AG04449 (cell line): Measurements from ENCODE around the gene TAF10.

ENCODE experiments used
- CTCF ChIA-PET: fragments of 350-600 bp; formaldehyde crosslinking; extraction: SDS; loops from one replicate; lab custom pipeline; 2021; ENCODE audit warnings: antibody characterized with exemption; lab: Yijun Ruan, JAX
- POLR2A ChIA-PET: fragments of 400-600, 350-600 bp; formaldehyde crosslinking; extraction: SDS; loops from one replicate; lab custom pipeline; 2020; ENCODE audit warnings: antibody characterized with exemption, inconsistent platforms; lab: Yijun Ruan, JAX
- DNase-seq: peaks from one replicate; pipeline ENCODE4 v3.0.0-alpha.2; 2010; ENCODE audit warnings: low read depth, low spot score
- H3K4me3 ChIP-seq: 2 replicates; pipeline ENCODE4 v1.5.1; 2011; ENCODE audit warnings: low read depth, mild to moderate bottlenecking, control low read depth, low read length
- CTCF ChIP-seq: IDR thresholded peaks from one replicate; pipeline ENCODE4 v1.5.1; 2011; ENCODE audit warnings: mild to moderate bottlenecking, moderate library complexity, low read length, control low read depth, inconsistent platforms; ENCODE audit not compliant: insufficient read depth; ENCODE audit errors: missing control alignments

Gene TAF10

GRCh38 chr11:6634534-6634933, 22.5 kb upstream of the TAF10 start:
- H3K4me3 ChIP-seq, result no peak overlapping the region
- TF ChIP-seq CTCF, result no peak
- ChIA-PET CTCF (interaction anchor here (1.0 to 1.2 kb wide), 2 partner anchors 12 to 71 kb away, joined by 3 read pairs; no protein-coding TSS in a partner anchor), POLR2A (no interaction called here)
- no peak for DNase-seq

GRCh38 chr11:6633422-6634408, 21.7 kb upstream of the TAF10 start:
- no peak for DNase-seq
- POLR2A ChIA-PET, result no interaction called here
- CTCF ChIA-PET, result interaction anchor here (1.2 kb wide), 1 partner anchor 13 kb away, joined by 3 read pairs; no protein-coding TSS in a partner anchor
- no peak overlapping the region for H3K4me3 ChIP-seq
- no peak for TF ChIP-seq CTCF

- DNase-seq, result no peak
- POLR2A ChIA-PET, result no interaction called here
- CTCF ChIA-PET, result no interaction called here
- H3K4me3 ChIP-seq, result no peak overlapping the region
- no peak for TF ChIP-seq CTCF
Measured at GRCh38 chr11:6632116-6633073, 20.4 kb upstream of the TAF10 start.

GRCh38 chr11:6631361-6631890, 19.4 kb upstream of the TAF10 start:
- no peak for DNase-seq
- ChIA-PET POLR2A (interaction anchor here (0.6 kb wide), 1 partner anchor 53 kb away, joined by 5 read pairs; no protein-coding TSS in a partner anchor), CTCF (interaction anchor here (3.3 kb wide), 1 partner anchor 13 kb away, joined by 11 read pairs; the partner anchor contains the start of gene TPP1)
- H3K4me3 ChIP-seq, result no peak overlapping the region
- no peak for TF ChIP-seq CTCF

GRCh38 chr11:6630632-6631291, 18.7 kb upstream of the TAF10 start:
- ChIA-PET CTCF (interaction anchor here (3.3 kb wide), 1 partner anchor 12 kb away, joined by 11 read pairs; the partner anchor contains the start of gene TPP1), POLR2A (no interaction called here)
- no peak overlapping the region for H3K4me3 ChIP-seq
- no peak for DNase-seq
- TF ChIP-seq CTCF, result no peak
